ENCODE measurements around the gene MBNL2. TPM values are rescaled to one million over a fixed set of nuclear protein-coding genes. Genes with fewer than 3 reads are reported as not detected.

The MBNL2 gene
- total and polyA plus RNA-seq, 4 donors, result 26.9 to 101 (median 48.4) TPM

DNA sequence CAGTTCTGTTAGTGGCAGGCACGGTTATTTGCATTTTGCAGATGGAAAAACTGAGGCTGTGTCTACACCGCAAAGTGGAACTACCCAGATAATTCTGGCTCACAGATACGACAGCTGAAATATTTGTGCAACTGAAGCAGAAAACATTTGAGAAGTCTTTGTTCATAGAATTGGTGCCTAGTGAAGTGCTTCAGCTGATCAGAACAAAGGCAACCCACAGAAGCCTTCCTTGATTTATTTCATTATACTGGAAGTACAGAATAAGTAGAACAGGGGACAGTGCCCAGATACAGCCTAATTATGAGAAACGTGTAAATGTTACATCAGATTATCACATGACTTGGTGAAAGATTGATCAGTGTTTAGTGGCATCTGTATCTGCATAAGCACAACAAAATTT lies 138.5 kb downstream of the MBNL2 start:
- 81% methylated on average over 3 of the region's 4 CpGs for WGBS (ENCODE audit: insufficient coverage)
- H3K9me3 ChIP-seq (ENCODE audit: control insufficient read depth, insufficient read depth, low read length), result no peaks in the 10 kb centered on the region
- peaks cover 6% of the 10 kb centered on the region for H3K36me3 ChIP-seq (ENCODE audit: control insufficient read depth, insufficient read depth, low read length)
- H3K4me3 ChIP-seq (ENCODE audit: low read depth, low read length), result no peak overlapping the region
- no peak overlapping the region for H3K27ac ChIP-seq (ENCODE audit: low read depth, low read length)
- H3K27me3 ChIP-seq (ENCODE audit: control insufficient read depth, insufficient read depth, low read length), result no peaks in the 10 kb centered on the region
- no peaks in the 10 kb centered on the region for H3K4me1 ChIP-seq (ENCODE audit: control insufficient read depth, insufficient read depth, low read length)
- no peak for DNase-seq (ENCODE audit: low read depth in 4 of 6, low spot score in 6 of 6)

DNA sequence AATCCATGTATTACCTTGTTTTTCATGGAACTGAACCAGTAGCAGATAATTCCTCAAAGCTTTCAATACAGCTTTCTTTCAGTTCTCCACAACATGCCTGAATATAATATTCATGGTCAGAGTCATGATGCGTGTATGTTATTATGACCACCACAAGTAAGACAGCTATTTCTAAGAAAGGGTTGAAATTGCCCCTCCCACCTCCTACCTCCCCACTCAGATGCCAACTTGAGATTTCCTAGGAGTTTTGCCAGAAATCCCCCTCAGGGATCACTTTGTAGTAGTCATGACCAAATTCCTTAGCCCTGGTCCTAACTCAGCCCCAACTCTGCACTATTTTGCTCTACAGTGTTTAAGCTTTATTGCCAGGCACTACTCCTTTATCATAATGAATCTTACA lies 141.9 kb downstream of the MBNL2 start:
- no peaks in the 10 kb centered on the region for H3K9me3 ChIP-seq (ENCODE audit: control insufficient read depth, insufficient read depth, low read length)
- no peak overlapping the region for H3K4me3 ChIP-seq (ENCODE audit: low read depth, low read length)
- H3K36me3 ChIP-seq (ENCODE audit: control insufficient read depth, insufficient read depth, low read length), result peaks cover 6% of the 10 kb centered on the region
- H3K27me3 ChIP-seq (ENCODE audit: control insufficient read depth, insufficient read depth, low read length), result no peaks in the 10 kb centered on the region
- no peak for DNase-seq (ENCODE audit: low read depth in 4 of 6, low spot score in 6 of 6)
- H3K4me1 ChIP-seq (ENCODE audit: control insufficient read depth, insufficient read depth, low read length), result no peaks in the 10 kb centered on the region
- no peak overlapping the region for H3K27ac ChIP-seq (ENCODE audit: low read depth, low read length)
- no CpG with 5 or more reads among the region's 1 CpG for WGBS (ENCODE audit: insufficient coverage)

DNA sequence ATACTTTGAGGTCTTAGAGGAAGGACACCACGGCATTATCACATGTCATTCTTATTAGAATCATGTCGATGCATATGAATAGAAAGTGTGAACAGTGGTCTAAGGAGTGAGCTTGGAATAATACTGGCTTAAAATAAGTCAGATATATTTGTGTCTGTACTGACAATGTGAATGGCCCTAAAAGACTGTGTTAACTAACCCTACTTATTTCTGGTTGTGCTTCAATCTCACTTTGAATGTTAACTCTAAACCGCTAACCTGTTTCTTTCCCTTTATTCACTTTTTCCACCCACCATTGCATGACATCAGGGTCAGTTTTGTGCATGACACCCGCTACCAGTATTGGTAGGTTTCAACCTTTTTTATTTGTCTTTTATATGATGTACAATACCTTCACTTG lies 142.7 kb downstream of the MBNL2 start:
- Histone ChIP-seq H3K4me1 (ENCODE audit: control insufficient read depth, insufficient read depth, low read length) (no peaks in the 10 kb centered on the region), H3K4me3 (ENCODE audit: low read depth, low read length) (no peak overlapping the region), H3K27ac (ENCODE audit: low read depth, low read length) (no peak overlapping the region), H3K27me3 (ENCODE audit: control insufficient read depth, insufficient read depth, low read length) (no peaks in the 10 kb centered on the region), H3K9me3 (ENCODE audit: control insufficient read depth, insufficient read depth, low read length) (no peaks in the 10 kb centered on the region), H3K36me3 (ENCODE audit: control insufficient read depth, insufficient read depth, low read length) (peaks cover 6% of the 10 kb centered on the region)
- DNase-seq (ENCODE audit: low read depth in 4 of 6, low spot score in 6 of 6), result no peak
- no CpG with 5 or more reads among the region's 4 CpGs for WGBS (ENCODE audit: insufficient coverage)

DNA sequence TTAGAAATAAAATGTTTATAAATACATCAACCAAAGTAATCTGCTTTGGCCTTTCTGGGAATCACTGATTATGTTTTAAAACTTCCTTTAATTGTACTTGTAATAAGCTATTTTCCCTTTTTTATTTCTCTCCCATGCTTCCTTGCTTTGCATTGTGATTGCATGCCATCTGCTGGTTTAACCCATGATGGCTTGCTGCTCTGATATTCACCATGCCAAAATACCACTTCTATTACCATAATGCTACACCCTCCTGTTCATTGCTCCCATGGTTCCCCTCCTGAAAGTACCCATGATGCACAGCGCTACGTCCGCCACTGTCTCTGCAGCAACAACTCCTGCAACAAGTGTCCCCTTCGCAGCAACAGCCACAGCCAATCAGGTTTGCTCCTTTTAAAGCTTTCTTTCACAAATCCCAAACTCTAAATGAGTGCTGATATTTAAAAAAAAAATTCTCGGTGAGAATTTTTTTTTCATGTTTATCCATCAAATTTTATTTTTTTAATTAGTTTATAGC lies 144.1 kb downstream of the MBNL2 start:
- no peaks in the 10 kb centered on the region for H3K4me1 ChIP-seq (ENCODE audit: control insufficient read depth, insufficient read depth, low read length)
- no peaks in the 10 kb centered on the region for H3K9me3 ChIP-seq (ENCODE audit: control insufficient read depth, insufficient read depth, low read length)
- H3K4me3 ChIP-seq (ENCODE audit: low read depth, low read length), result no peak overlapping the region
- peak in 1 of 6 donors; percentile 64 for DNase-seq (ENCODE audit: low read depth in 4 of 6, low spot score in 6 of 6)
- H3K36me3 ChIP-seq (ENCODE audit: control insufficient read depth, insufficient read depth, low read length), result peaks cover 6% of the 10 kb centered on the region
- H3K27ac ChIP-seq (ENCODE audit: low read depth, low read length), result no peak overlapping the region
- WGBS (ENCODE audit: insufficient coverage), result 100% methylated on average over 2 of the region's 5 CpGs
- no peaks in the 10 kb centered on the region for H3K27me3 ChIP-seq (ENCODE audit: control insufficient read depth, insufficient read depth, low read length)

DNA sequence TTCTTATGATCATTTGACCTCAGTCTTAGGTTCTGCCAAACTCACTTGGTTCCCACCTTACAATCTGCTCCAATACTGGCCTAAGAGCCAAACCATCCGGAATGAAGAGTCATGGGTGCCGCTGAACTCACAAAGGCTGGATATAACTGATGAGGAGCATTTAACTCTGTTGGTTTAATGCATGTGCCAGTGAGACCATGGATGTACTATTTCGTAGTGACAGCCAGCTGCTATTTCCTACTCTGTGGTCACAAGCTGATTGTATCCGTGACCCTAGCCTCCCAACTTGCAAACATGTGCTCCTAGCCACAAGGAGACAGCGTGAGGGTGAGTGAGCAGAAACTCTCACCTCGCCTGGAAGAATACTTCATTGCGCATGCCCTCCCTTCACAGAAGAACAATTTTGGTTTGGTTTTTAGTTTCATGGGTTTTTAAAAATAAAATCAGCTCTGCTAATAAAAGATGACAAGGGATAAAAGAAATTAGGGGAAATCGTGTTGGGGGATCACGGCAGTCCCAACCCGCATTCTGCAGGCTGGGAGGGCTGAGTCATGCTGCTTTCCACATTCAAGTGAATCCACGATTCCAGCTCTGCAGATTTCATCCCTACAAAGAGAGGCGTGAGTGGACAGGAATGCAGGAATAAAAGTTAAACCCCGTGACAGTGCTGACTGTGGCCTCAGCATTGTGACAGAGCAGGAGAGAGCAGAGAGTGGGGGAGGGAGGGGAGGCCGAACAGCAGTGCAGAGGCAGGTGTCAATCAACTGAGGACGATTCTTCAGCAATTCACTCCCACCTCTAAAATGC lies 145.1 kb downstream of the MBNL2 start:
- DNase-seq (ENCODE audit: low read depth in 4 of 6, low spot score in 6 of 6), result no peak
- Histone ChIP-seq H3K27me3 (ENCODE audit: control insufficient read depth, insufficient read depth, low read length) (no peaks in the 10 kb centered on the region), H3K27ac (ENCODE audit: low read depth, low read length) (no peak overlapping the region), H3K4me1 (ENCODE audit: control insufficient read depth, insufficient read depth, low read length) (no peaks in the 10 kb centered on the region), H3K36me3 (ENCODE audit: control insufficient read depth, insufficient read depth, low read length) (peaks cover 6% of the 10 kb centered on the region), H3K9me3 (ENCODE audit: control insufficient read depth, insufficient read depth, low read length) (no peaks in the 10 kb centered on the region), H3K4me3 (ENCODE audit: low read depth, low read length) (no peak overlapping the region)
- WGBS (ENCODE audit: insufficient coverage), result 83% methylated on average over 4 of the region's 15 CpGs

DNA sequence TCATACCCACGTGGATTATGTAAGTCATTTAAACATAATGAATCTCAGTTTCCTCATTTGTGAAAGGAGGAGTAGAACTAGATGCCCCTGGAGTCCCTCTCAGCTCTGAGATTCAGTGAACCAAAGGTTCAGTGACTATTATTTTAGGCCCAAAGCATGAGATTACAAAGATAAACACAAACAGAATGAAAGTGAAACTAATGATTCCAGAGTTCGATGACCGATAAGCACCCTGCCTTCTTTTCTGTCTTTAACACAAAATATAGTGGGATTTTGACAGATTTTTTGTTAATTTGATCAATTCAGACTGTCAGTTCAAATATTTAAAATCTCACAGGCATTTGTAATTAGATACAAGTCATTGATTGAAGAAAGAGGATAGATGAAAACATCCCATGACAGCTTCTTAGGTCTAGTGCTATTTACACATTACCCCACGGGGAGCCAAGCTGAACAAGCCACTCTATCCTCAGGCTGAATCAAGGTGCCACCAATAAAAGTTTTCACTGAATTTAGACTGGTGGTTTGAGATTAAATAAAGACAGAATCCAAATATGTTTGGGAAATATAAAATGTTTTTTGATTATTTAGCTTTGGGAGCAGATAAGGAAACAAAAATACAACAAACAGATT lies 147.2 kb downstream of the MBNL2 start:
- H3K4me3 ChIP-seq (ENCODE audit: low read depth, low read length), result peak overlapping the region; percentile 17
- H3K27ac ChIP-seq (ENCODE audit: low read depth, low read length), result peak overlapping the region; percentile 38
- no peaks in the 10 kb centered on the region for H3K4me1 ChIP-seq (ENCODE audit: control insufficient read depth, insufficient read depth, low read length)
- no peaks in the 10 kb centered on the region for H3K27me3 ChIP-seq (ENCODE audit: control insufficient read depth, insufficient read depth, low read length)
- peak in 1 of 6 donors; percentile 27 for DNase-seq (ENCODE audit: low read depth in 4 of 6, low spot score in 6 of 6)
- WGBS (ENCODE audit: insufficient coverage), result no CpG with 5 or more reads among the region's 4 CpGs
- H3K36me3 ChIP-seq (ENCODE audit: control insufficient read depth, insufficient read depth, low read length), result peaks cover 6% of the 10 kb centered on the region
- H3K9me3 ChIP-seq (ENCODE audit: control insufficient read depth, insufficient read depth, low read length), result no peaks in the 10 kb centered on the region

DNA sequence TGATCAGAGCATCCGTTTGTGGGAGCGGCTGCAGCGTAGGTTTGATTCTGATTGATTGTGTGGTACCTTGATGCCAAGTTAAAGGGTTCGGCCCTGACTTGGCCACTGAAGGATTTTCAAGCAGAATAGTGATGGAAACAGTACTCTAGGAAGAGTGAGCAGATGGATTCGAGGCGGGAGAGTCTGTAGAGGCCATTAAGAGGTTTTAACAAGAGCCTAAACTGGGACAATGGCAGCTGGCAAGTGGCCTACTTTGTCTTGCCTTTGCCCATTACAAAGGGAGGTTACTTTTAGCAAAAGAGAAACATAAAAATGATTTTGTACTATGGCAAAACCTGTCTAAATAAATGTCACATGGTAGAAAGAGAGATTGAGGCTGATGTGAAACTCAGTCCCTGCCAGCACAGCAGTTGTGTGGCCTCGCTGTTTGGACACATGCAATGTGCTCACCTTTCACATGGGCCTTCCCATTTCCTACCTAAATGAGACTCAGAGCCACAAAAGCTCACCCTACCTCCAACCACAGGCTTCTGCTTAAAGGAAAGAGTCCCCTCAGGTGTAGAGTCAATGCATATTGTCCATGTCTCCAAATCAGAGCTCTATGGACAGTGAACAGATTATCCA lies 149.5 kb downstream of the MBNL2 start:
- no peaks in the 10 kb centered on the region for H3K9me3 ChIP-seq (ENCODE audit: control insufficient read depth, insufficient read depth, low read length)
- no peak for DNase-seq (ENCODE audit: low read depth in 4 of 6, low spot score in 6 of 6)
- H3K27ac ChIP-seq (ENCODE audit: low read depth, low read length), result no peak overlapping the region
- H3K27me3 ChIP-seq (ENCODE audit: control insufficient read depth, insufficient read depth, low read length), result no peaks in the 10 kb centered on the region
- no peak overlapping the region for H3K4me3 ChIP-seq (ENCODE audit: low read depth, low read length)
- peaks cover 13% of the 10 kb centered on the region for H3K36me3 ChIP-seq (ENCODE audit: control insufficient read depth, insufficient read depth, low read length)
- no peaks in the 10 kb centered on the region for H3K4me1 ChIP-seq (ENCODE audit: control insufficient read depth, insufficient read depth, low read length)
- 55% methylated on average over 6 of the region's 7 CpGs for WGBS (ENCODE audit: insufficient coverage)

DNA sequence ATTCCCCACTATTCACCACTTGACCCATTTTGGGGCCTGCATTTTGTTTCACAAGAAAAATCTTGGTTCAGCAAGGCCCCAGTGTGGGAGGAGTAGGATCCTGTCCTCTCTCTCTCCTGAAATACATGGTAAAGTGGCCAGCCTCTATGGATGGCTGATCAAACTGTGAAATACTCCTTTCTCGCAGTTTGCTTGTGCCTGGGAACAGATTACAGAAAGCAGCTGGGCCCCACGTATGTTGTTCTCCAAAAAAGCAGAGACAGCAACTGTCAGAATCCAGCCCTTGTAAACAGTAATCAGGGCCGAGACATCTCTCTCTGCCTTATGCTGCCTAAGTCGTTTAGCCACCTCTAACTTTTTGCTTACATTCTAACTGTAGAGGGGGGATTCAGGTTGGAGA lies 150.8 kb downstream of the MBNL2 start:
- DNase-seq (ENCODE audit: low read depth in 4 of 6, low spot score in 6 of 6), result peak in 2 of 6 donors; percentile 41 to 86
- Histone ChIP-seq H3K4me1 (ENCODE audit: control insufficient read depth, insufficient read depth, low read length) (no peaks in the 10 kb centered on the region), H3K27ac (ENCODE audit: low read depth, low read length) (peak overlapping the region; percentile 40), H3K27me3 (ENCODE audit: control insufficient read depth, insufficient read depth, low read length) (no peaks in the 10 kb centered on the region), H3K9me3 (ENCODE audit: control insufficient read depth, insufficient read depth, low read length) (no peaks in the 10 kb centered on the region), H3K4me3 (ENCODE audit: low read depth, low read length) (no peak overlapping the region), H3K36me3 (ENCODE audit: control insufficient read depth, insufficient read depth, low read length) (peaks cover 10% of the 10 kb centered on the region)
- 39% methylated on average over 2 of the region's 4 CpGs for WGBS (ENCODE audit: insufficient coverage)

DNA sequence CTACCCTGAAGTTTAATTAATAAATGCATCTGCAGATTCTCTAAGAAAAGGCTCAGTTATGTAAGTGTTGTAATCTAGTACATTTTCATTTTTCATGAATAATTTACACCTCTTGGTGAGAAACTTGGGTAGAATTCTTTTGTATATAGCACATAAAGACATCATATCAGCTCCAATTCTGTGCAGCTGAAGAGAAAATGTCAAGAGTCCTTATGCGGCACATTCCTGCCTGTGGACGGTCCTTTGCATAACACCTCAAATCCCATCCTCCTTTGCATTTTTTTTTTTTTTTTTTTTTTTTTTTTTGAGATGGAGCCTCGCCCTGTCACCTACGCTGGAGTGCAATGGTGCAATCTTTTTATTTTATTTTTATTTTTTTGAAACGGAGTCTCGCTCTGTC lies 151.7 kb downstream of the MBNL2 start:
- Histone ChIP-seq H3K27me3 (ENCODE audit: control insufficient read depth, insufficient read depth, low read length) (no peaks in the 10 kb centered on the region), H3K27ac (ENCODE audit: low read depth, low read length) (no peak overlapping the region), H3K36me3 (ENCODE audit: control insufficient read depth, insufficient read depth, low read length) (peaks cover 10% of the 10 kb centered on the region), H3K9me3 (ENCODE audit: control insufficient read depth, insufficient read depth, low read length) (no peaks in the 10 kb centered on the region), H3K4me3 (ENCODE audit: low read depth, low read length) (no peak overlapping the region), H3K4me1 (ENCODE audit: control insufficient read depth, insufficient read depth, low read length) (no peaks in the 10 kb centered on the region)
- no peak for DNase-seq (ENCODE audit: low read depth in 4 of 6, low spot score in 6 of 6)
- WGBS (ENCODE audit: insufficient coverage), result no CpG with 5 or more reads among the region's 6 CpGs
